Stimulated activated effector memory CD8-positive, alpha-beta T cell treated with anti-CD3 and anti-CD28 coated beads, Interleukin-12 subunit alpha, Interleukin-12 subunit beta, amount 100 ng/mL, for 72 hours (primary cell): ENCODE measurements around the gene PARP8.
A peak's percentile ranks its signal among the peaks of the same experiment; 100 is the strongest.
"Not testable (repeated sequence)": the region's sequence is repeated elsewhere in the genome, so short reads cannot be mapped to it uniquely, and the experiment has no call there.

Experiments used
- ATAC-seq: fragments of 150-1000 bp; cut with Tn5 transposase; 2 replicates; pipeline ENCODE4 v1.10.0; 2021
- DNase-seq, 2 donors: peaks; one replicate each; pipeline ENCODE4 v3.0.0; 2021 to 2022; ENCODE audit warnings: low spot score in 2 of 2
- H3K27ac Mint-ChIP-seq: one replicate; pipeline ENCODE4 v1.8.0; 2022; ENCODE audit warnings: mild to moderate bottlenecking, mixed read lengths
- H3K36me3 Mint-ChIP-seq: one replicate; pipeline ENCODE4 v1.8.0; 2022; ENCODE audit warnings: mild to moderate bottlenecking, mixed read lengths
- H3K4me1 Mint-ChIP-seq: one replicate; pipeline ENCODE4 v1.8.0; 2022; ENCODE audit warnings: mixed read lengths
- H3K4me3 Mint-ChIP-seq: one replicate; pipeline ENCODE4 v1.8.0; 2022; ENCODE audit warnings: mild to moderate bottlenecking, mixed read lengths
- H3K9me3 Mint-ChIP-seq: one replicate; pipeline ENCODE4 v1.8.0; 2022; ENCODE audit warnings: mixed read lengths

Gene PARP8

DNA sequence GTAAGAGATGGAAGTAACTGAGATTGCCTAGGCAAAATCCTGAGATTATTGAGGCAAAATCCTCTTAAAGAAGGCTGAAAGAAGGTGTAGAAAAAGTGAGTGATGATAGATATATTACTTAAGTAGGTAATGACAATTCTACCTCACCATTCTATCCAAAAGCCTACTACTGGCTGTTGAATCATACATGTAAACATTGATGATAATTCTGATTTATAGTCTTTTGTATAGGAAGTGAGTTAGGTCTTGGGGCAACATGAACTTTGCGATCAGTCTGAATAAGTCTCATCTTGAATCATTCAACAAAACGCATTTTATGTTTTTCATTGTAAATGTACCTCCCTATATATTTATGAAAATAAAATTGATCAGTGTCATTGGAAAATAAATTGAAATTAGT lies 99.6 kb downstream of the PARP8 start:
- Mint-ChIP-seq H3K9me3 (no peaks in the 10 kb centered on the region), H3K36me3 (peaks cover 93% of the 10 kb centered on the region), H3K27ac (peak overlapping the region; percentile 79), H3K4me3 (no peak overlapping the region), H3K4me1 (peaks cover 49% of the 10 kb centered on the region)
- ATAC-seq, result no peak
- DNase-seq, result no peak

DNA sequence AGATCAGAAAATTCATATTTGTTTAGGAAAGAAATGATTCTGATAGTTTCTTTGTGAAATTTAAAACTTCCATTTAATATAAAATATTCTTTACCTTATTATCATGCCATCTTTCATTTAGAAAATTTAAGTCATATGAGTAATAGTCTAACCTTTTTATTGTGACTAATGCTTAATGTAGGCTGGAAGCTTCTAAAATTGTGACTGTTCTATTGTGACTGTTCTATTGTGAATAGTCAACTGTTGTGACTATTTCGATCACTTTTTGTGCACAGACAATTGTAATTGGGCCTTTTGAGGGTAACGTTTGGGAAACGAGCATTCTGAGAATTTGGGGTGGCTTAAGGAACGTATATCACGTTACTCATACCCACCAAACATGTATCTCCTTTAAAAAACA lies 100.0 kb downstream of the PARP8 start:
- ATAC-seq (peak; percentile 88), DNase-seq (no peak)
- no peaks in the 10 kb centered on the region for H3K9me3 Mint-ChIP-seq
- H3K4me1 Mint-ChIP-seq, result peaks cover 49% of the 10 kb centered on the region
- peak overlapping the region; percentile 1 for H3K4me3 Mint-ChIP-seq
- H3K36me3 Mint-ChIP-seq, result peaks cover 88% of the 10 kb centered on the region
- peak overlapping the region; percentile 74 for H3K27ac Mint-ChIP-seq

DNA sequence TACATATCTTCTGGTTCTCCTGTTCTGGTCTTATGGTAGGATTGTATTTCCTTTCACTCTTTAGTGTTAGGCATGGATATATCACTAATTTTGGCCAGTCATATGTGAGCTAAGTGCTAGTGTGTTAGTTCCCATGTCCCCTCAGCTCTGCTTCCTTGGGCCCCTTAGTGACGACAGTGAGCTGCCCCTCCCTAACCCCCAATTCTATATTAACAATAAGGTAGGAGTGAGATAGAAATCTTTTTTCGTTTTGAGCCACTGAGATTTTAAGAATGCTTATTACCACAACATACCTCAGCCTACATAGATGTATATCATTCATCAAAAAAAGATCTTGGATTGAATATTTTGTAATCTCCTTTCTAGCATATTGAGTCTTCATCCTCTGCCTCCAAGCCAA lies 100.5 kb downstream of the PARP8 start:
- DNase-seq (no peak), ATAC-seq (peak; percentile 66)
- Mint-ChIP-seq H3K4me1 (peaks cover 52% of the 10 kb centered on the region), H3K4me3 (peak overlapping the region; percentile 1), H3K27ac (peak overlapping the region; percentile 74), H3K36me3 (peaks cover 88% of the 10 kb centered on the region), H3K9me3 (no peaks in the 10 kb centered on the region)

DNA sequence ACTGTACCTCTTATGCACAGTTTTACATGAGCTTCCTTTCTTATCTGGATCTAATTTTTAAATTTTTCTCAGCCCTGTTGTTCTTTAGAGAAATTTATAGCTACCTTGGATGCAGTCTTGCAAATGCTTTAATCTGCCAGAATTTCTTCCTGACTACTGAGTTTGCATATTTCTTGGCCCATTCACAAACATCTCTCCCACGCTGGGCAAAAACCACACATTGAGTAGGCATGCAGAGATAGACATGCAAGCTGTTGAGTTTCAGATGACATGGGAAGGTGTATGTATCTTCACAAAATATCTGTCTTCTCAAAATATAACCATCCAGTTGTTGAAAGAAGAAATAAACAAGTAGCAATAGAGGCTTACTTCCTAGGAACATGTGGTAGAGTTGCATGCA lies 101.2 kb downstream of the PARP8 start:
- H3K4me3 Mint-ChIP-seq, result peak overlapping the region; percentile 1
- DNase-seq, result no peak
- H3K9me3 Mint-ChIP-seq, result no peaks in the 10 kb centered on the region
- peaks cover 83% of the 10 kb centered on the region for H3K36me3 Mint-ChIP-seq
- H3K27ac Mint-ChIP-seq, result peak overlapping the region; percentile 74
- no peak for ATAC-seq
- peaks cover 54% of the 10 kb centered on the region for H3K4me1 Mint-ChIP-seq

DNA sequence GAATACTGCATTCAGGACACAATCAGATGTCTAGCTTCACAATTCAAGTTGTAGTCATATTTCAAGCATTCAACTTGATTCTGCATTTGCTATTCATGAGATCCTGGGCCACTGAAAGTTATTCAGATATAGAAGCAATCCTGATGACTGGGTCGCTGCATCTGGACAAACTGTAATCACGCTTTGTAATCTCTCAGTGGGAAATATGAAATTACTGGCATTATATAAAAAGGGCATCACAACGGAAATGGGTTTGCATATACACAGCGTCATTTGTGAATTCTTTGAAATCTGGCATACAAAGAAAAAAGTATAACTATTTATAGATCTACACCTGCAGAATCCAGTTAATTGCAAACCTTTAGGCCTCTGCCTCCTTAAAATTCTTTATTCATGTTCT lies 102.2 kb downstream of the PARP8 start:
- Mint-ChIP-seq H3K4me1 (peaks cover 62% of the 10 kb centered on the region), H3K27ac (peak overlapping the region; percentile 23), H3K36me3 (peaks cover 82% of the 10 kb centered on the region), H3K9me3 (no peaks in the 10 kb centered on the region), H3K4me3 (no peak overlapping the region)
- ATAC-seq (no peak), DNase-seq (no peak)

DNA sequence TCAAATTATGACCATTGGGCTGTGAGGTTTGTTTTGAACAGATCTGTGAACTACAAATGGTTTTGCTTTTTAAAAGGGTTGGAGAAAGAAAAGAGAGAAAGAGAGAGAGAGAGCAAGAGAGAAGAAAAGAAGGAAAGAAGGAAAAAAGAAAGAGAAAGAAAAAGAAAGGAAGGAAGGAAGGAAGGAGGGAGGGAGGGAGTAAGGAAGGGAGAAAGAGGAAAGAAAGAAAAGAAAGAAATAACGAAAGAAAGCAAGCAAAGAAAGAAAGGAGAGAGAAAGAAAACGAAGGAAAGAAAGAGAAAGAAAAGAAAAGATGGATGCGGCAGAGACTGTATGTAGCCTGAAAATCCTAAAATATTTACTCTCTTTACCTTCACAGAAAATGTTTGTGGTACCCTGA lies 104.0 kb downstream of the PARP8 start:
- peaks cover 80% of the 10 kb centered on the region for H3K36me3 Mint-ChIP-seq
- H3K27ac Mint-ChIP-seq, result peak overlapping the region; percentile 82

DNA sequence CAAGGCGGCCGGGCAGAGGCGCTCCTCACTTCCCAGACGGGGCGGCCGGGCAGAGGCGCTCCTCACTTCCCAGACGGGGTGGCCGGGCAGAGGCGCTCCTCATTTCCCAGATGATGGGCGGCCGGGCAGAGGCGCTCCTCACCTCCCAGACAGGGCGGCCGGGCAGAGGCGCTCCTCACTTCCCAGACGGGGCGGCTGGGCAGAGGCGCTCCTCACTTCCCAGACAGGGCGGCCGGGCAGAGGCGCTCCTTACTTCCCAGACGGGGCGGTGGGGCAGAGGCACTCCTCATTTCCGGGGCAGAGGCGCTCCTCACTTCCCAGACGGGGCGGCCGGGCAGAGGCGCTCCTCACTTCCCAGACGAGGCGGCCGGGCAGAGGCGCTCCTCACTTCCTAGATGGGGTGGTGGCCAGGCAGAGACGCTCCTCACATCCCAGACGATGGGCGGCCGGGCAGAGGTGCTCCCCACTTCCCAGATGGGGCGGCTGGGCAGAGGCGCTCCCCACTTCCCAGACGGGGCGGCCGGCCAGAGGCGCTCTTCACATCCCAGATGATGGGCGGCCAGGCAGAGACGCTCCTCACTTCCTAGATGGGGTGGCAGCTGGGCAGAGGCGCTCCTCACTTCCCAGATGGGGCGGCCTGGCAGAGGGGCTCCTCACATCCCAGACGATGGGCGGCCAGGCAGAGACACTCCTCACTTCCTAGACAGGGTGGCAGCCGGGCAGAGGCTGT lies 108.2 kb downstream of the PARP8 start:
- Mint-ChIP-seq H3K27ac (peak overlapping the region; percentile 40), H3K4me1 (peaks cover 41% of the 10 kb centered on the region), H3K36me3 (peaks cover 80% of the 10 kb centered on the region)
- not testable (repeated sequence) for H3K9me3 Mint-ChIP-seq, H3K4me3 Mint-ChIP-seq, ATAC-seq, DNase-seq

More for the DNA sequence above, 104.0 kb downstream of the PARP8 start:
- DNase-seq (no peak), ATAC-seq (no peak)
- H3K9me3 Mint-ChIP-seq, result no peaks in the 10 kb centered on the region
- no peak overlapping the region for H3K4me3 Mint-ChIP-seq
- peaks cover 55% of the 10 kb centered on the region for H3K4me1 Mint-ChIP-seq

DNA sequence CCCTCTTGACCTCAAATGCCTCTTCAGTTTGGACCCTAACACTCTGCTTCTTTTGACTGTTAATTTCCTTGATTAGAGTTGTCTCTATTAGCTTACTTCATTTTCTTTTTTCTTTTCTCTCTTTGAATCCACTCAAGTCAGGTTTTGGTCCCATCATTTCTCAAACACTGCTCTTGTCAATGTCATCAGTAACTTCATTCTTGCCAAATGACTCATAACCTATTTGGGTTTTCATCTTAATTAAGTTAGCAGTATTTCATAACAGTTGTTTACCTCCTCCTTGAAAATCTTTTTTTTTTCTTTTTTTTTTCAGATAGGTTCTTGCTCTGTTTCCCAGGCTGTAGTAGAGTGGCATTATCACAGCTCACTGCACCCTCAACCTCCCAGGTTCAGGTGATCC lies 119.6 kb downstream of the PARP8 start:
- ATAC-seq (peak; percentile 74), DNase-seq (no peak)
- Mint-ChIP-seq H3K36me3 (peaks cover 61% of the 10 kb centered on the region), H3K9me3 (peaks cover 4% of the 10 kb centered on the region), H3K4me3 (no peak overlapping the region), H3K4me1 (peaks cover 39% of the 10 kb centered on the region), H3K27ac (peak overlapping the region; percentile 60)

DNA sequence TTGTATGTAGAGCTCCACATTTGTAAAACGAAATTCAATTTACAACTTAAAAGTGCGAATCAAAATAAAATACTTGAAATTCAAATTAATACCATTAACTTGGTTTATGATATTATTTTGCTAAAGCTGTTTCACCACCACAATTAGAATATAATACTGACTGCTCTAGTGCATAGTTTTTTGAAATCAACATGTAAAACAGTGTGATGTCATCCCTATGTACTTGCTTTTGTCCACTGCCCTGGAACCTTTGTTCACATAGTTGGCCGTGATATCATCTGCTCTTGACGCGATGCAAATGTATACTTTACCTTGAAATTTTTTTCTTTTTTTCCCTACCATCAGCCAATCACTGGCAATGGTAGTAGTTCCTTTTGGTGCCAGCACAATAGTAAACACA lies 125.4 kb downstream of the PARP8 start:
- H3K36me3 Mint-ChIP-seq, result peaks cover 86% of the 10 kb centered on the region
- no peaks in the 10 kb centered on the region for H3K9me3 Mint-ChIP-seq
- DNase-seq, result no peak
- H3K4me1 Mint-ChIP-seq, result peaks cover 9% of the 10 kb centered on the region
- H3K4me3 Mint-ChIP-seq, result no peak overlapping the region
- ATAC-seq, result no peak
- no peak overlapping the region for H3K27ac Mint-ChIP-seq

DNA sequence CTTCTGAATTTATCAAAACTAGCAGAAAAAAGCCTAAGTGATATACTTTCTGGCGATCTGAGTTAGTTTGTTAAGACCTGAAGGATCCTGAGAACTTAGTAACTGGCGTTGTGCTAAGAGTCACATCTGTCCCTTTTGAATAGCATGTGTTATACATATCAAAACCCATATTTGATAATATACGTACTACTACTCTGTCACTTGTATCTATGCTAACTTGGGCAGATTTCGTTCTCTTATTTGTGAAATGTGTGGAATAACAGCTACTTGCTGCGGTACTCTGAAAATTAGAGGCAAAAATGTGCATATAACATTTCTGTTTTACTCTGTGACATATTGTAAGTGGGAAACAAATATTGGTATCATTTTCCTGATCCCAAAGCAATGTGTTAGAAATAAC lies 126.4 kb downstream of the PARP8 start:
- DNase-seq, result no peak
- ATAC-seq, result no peak
- Mint-ChIP-seq H3K9me3 (no peaks in the 10 kb centered on the region), H3K4me1 (no peaks in the 10 kb centered on the region), H3K36me3 (peaks cover 87% of the 10 kb centered on the region), H3K27ac (no peak overlapping the region), H3K4me3 (no peak overlapping the region)

DNA sequence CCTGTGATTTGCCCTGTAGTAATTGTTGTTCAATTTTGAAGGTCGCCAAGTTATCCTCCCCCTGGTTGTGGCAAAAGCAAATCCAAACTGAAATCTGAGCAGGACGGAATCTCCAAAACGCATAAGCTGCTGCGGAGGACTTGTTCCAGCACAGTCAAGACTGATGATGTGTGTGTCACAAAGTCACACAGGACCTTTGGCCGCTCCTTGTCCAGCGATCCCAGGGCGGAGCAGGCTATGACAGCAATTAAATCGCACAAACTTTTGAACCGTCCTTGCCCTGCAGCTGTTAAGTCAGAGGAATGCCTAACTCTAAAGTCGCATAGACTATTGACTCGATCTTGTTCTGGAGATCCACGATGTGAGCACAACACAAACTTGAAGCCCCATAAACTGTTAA lies 128.4 kb downstream of the PARP8 start:
- H3K4me3 Mint-ChIP-seq, result no peak overlapping the region
- H3K27ac Mint-ChIP-seq, result no peak overlapping the region
- no peak for DNase-seq
- no peaks in the 10 kb centered on the region for H3K9me3 Mint-ChIP-seq
- ATAC-seq, result no peak
- peaks cover 6% of the 10 kb centered on the region for H3K4me1 Mint-ChIP-seq
- H3K36me3 Mint-ChIP-seq, result peaks cover 90% of the 10 kb centered on the region

DNA sequence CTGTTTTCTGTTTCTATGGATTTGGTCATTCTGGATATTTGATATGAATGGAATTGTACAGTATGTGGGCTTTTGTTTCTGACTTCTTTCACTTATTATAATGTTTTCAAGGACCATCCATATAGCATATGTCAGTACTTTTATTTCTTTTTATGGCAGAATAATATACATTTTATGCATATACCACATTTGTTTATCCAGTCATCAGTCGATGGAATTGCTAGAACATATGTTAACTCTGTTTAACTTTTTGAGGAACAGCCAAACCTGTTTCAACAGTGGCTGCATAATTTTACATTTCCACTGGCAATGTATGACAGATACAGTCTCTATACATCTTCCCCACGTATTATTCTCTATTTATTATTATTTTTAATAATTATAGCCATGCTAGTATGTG lies 131.6 kb downstream of the PARP8 start:
- peaks cover 88% of the 10 kb centered on the region for H3K36me3 Mint-ChIP-seq
- ATAC-seq, result no peak
- H3K4me3 Mint-ChIP-seq, result no peak overlapping the region
- H3K27ac Mint-ChIP-seq, result no peak overlapping the region
- H3K9me3 Mint-ChIP-seq, result peaks cover 8% of the 10 kb centered on the region
- no peak for DNase-seq
- H3K4me1 Mint-ChIP-seq, result peaks cover 15% of the 10 kb centered on the region

DNA sequence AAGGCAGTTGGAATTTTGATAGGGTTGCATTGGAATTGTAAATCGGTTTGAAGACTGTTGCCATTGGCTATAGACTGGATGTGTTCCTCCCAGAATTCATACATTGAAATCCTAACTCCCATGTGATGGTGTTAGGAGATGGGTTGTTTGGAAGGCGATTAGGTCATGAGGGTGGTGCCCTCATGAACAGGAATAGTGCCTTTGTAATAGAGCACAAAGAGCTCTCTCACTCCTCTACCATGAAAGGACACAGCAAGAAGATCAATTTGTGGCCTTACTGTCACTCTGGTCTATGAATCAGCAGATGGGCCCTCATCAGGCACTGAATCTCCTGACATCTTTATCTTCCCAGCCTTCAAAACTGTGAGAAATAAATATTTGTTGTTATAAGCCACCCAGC lies 133.2 kb downstream of the PARP8 start:
- peaks cover 16% of the 10 kb centered on the region for H3K9me3 Mint-ChIP-seq
- H3K27ac Mint-ChIP-seq, result peak overlapping the region; percentile 15
- DNase-seq (no peak), ATAC-seq (no peak)
- H3K4me3 Mint-ChIP-seq, result no peak overlapping the region
- peaks cover 21% of the 10 kb centered on the region for H3K4me1 Mint-ChIP-seq
- H3K36me3 Mint-ChIP-seq, result peaks cover 94% of the 10 kb centered on the region

DNA sequence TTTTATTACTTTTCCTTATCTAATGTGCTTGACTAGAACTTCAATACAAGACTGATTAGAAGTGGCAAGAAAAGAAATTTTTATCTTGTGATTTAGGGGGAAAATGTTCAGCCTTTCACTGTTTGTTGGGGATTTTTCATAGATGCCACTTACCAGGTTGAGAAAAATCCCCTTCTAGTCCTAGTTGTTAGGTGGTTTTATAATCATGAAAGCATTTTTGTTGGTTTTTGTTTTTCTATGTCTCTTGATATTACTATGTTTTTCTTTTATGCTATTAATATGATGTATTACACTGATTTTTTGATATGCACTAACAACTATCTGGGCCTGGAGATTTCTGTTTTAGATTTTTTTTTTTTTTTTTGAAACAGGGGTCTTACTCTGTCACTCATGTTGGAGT lies 134.0 kb downstream of the PARP8 start:
- ATAC-seq (no peak), DNase-seq (no peak)
- Mint-ChIP-seq H3K4me1 (peaks cover 27% of the 10 kb centered on the region), H3K9me3 (peaks cover 16% of the 10 kb centered on the region), H3K4me3 (no peak overlapping the region), H3K27ac (peak overlapping the region; percentile 64), H3K36me3 (peaks cover 86% of the 10 kb centered on the region)

DNA sequence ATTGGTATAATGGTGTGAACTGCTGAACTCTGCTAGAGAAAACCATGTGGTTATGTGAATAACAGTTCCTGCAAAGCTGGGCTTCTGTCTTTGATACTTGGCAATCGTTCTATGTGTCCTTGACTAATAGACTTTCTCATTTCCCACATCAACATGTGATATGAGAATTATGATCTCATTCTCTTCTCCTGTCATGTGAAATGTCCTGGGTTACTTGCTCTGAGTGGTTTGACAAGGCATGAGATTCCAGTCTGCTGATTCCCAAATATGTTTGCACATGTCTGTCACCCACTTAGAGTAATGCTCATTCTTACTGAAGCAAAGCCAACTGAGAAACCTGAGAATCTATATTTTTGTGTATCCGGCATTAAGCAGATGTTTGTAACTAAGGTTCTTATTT lies 141.2 kb downstream of the PARP8 start:
- Mint-ChIP-seq H3K4me3 (no peak overlapping the region), H3K4me1 (peaks cover 39% of the 10 kb centered on the region), H3K9me3 (peaks cover 11% of the 10 kb centered on the region), H3K27ac (peak overlapping the region; percentile 60), H3K36me3 (peaks cover 56% of the 10 kb centered on the region)
- DNase-seq, result no peak
- ATAC-seq, result peak; percentile 70

DNA sequence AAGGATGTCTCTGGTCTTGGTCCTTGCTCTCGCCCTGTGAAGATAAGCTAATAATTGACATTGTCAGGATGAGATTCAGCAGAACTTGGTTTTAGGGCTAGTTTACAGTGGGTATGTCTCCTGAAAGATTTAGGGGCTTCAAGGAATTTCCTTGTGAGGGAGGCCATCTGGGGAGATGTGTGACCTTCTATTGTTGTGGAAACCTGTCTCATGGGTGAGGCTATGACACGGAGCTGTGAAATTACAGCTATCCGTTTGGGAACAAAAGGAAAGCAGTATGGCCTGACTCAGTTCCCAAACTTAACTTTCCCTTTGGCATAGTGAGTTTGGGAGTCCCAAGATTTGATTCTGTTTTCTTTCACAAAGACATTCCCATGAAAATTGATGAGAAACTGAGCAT lies 142.0 kb downstream of the PARP8 start:
- Mint-ChIP-seq H3K36me3 (peaks cover 49% of the 10 kb centered on the region), H3K4me3 (no peak overlapping the region), H3K4me1 (peaks cover 34% of the 10 kb centered on the region), H3K27ac (peak overlapping the region; percentile 60), H3K9me3 (peaks cover 4% of the 10 kb centered on the region)
- DNase-seq, result no peak
- no peak for ATAC-seq
